ENCODE data around the gene NFATC4.

NFATC4 gene

GRCh38 chr14:24388474-24389179 is 20.6 kb downstream of the NFATC4 start:
- Histone ChIP-seq H3K4me1 (ENCODE audit: insufficient read depth, low read length) (no peaks in the 10 kb centered on the region), H3K36me3 (ENCODE audit: insufficient read depth, low read length) (no peaks in the 10 kb centered on the region), H4K20me1 (ENCODE audit: insufficient read depth, low read length) (no peaks in the 10 kb centered on the region), H3K9me3 (ENCODE audit: insufficient read depth, low read length, severe bottlenecking) (no peaks in the 10 kb centered on the region), H3K79me2 (ENCODE audit: insufficient read depth, low read length) (no peaks in the 10 kb centered on the region), H3K9ac (ENCODE audit: low read depth, low read length) (no peak overlapping the region), H3K4me2 (ENCODE audit: insufficient read depth, low read length) (no peak overlapping the region), H3K27ac (ENCODE audit: low read length) (no peak overlapping the region), H3K4me3 (ENCODE audit: low read depth in 1 of 2, low read length in 2 of 2) (no peak overlapping the region), H2AFZ (ENCODE audit: low read depth, low read length) (no peak overlapping the region), H3K27me3 (ENCODE audit: insufficient read depth, low read length, poor library complexity) (peaks cover 9% of the 10 kb centered on the region)
- TF ChIP-seq EZH2 (IDR thresholded peaks at IDR 0.05; ENCODE audit: borderline replicate concordance, low read depth, low read length, severe bottlenecking), result no peak
- TF ChIP-seq CTCF (IDR thresholded peaks at IDR 0.05; ENCODE audit: borderline replicate concordance, extremely low read depth, low read length, poor library complexity, severe bottlenecking), result no peak
- no peak for ATAC-seq (ENCODE audit: insufficient read depth, low read depth)
- DNase-seq, result no peak

- no peaks in the 10 kb centered on the region for H3K9me3 ChIP-seq (ENCODE audit: insufficient read depth, low read length, severe bottlenecking)
- H3K27ac ChIP-seq (ENCODE audit: low read length), result no peak overlapping the region
- H3K9ac ChIP-seq (ENCODE audit: low read depth, low read length), result no peak overlapping the region
- H3K4me1 ChIP-seq (ENCODE audit: insufficient read depth, low read length), result no peaks in the 10 kb centered on the region
- no peak overlapping the region for H3K4me3 ChIP-seq (ENCODE audit: low read depth in 1 of 2, low read length in 2 of 2)
- no peaks in the 10 kb centered on the region for H3K79me2 ChIP-seq (ENCODE audit: insufficient read depth, low read length)
- peaks cover 13% of the 10 kb centered on the region for H3K27me3 ChIP-seq (ENCODE audit: insufficient read depth, low read length, poor library complexity)
- TF ChIP-seq CTCF (IDR thresholded peaks at IDR 0.05; ENCODE audit: borderline replicate concordance, extremely low read depth, low read length, poor library complexity, severe bottlenecking) (no peak), EZH2 (IDR thresholded peaks at IDR 0.05; ENCODE audit: borderline replicate concordance, low read depth, low read length, severe bottlenecking) (no peak)
- H4K20me1 ChIP-seq (ENCODE audit: insufficient read depth, low read length), result no peaks in the 10 kb centered on the region
- DNase-seq (no peak), ATAC-seq (ENCODE audit: insufficient read depth, low read depth) (no peak)
- H2AFZ ChIP-seq (ENCODE audit: low read depth, low read length), result no peak overlapping the region
- no peak overlapping the region for H3K4me2 ChIP-seq (ENCODE audit: insufficient read depth, low read length)
- H3K36me3 ChIP-seq (ENCODE audit: insufficient read depth, low read length), result no peaks in the 10 kb centered on the region
Measured at GRCh38 chr14:24389226-24389848, 21.4 kb downstream of the NFATC4 start.

GRCh38 chr14:24390701-24391468 is 22.9 kb downstream of the NFATC4 start:
- ATAC-seq (ENCODE audit: insufficient read depth, low read depth), result no peak
- H3K4me3 ChIP-seq (ENCODE audit: low read depth in 1 of 2, low read length in 2 of 2), result no peak overlapping the region
- H3K9ac ChIP-seq (ENCODE audit: low read depth, low read length), result no peak overlapping the region
- H3K27ac ChIP-seq (ENCODE audit: low read length), result no peak overlapping the region
- no peak overlapping the region for H2AFZ ChIP-seq (ENCODE audit: low read depth, low read length)
- peaks cover 18% of the 10 kb centered on the region for H3K27me3 ChIP-seq (ENCODE audit: insufficient read depth, low read length, poor library complexity)
- no peaks in the 10 kb centered on the region for H3K79me2 ChIP-seq (ENCODE audit: insufficient read depth, low read length)
- H3K4me1 ChIP-seq (ENCODE audit: insufficient read depth, low read length), result no peaks in the 10 kb centered on the region
- no peaks in the 10 kb centered on the region for H4K20me1 ChIP-seq (ENCODE audit: insufficient read depth, low read length)
- no peaks in the 10 kb centered on the region for H3K36me3 ChIP-seq (ENCODE audit: insufficient read depth, low read length)
- TF ChIP-seq EZH2 (IDR thresholded peaks at IDR 0.05; ENCODE audit: borderline replicate concordance, low read depth, low read length, severe bottlenecking) (no peak), CTCF (IDR thresholded peaks at IDR 0.05; ENCODE audit: borderline replicate concordance, extremely low read depth, low read length, poor library complexity, severe bottlenecking) (no peak)
- no peaks in the 10 kb centered on the region for H3K9me3 ChIP-seq (ENCODE audit: insufficient read depth, low read length, severe bottlenecking)
- no peak for DNase-seq
- no peak overlapping the region for H3K4me2 ChIP-seq (ENCODE audit: insufficient read depth, low read length)

Data from DND-41 (cell line).